Epithelial cell of proximal tubule (primary cell): Measurements from ENCODE around the gene STAC3. TPM values are rescaled to one million over a fixed set of nuclear protein-coding genes. Genes with fewer than 3 reads are reported as not detected.

ENCODE experiments used
- DNase-seq: peaks from one replicate; pipeline ENCODE4 v3.0.0-alpha.2; 2011; ENCODE audit warnings: low read depth
- H3K4me3 ChIP-seq: 2 replicates; pipeline ENCODE4 v1.5.1; 2011; ENCODE audit warnings: low read depth, mild to moderate bottlenecking, low read length
- total RNA-seq: library from RNA; depleted of rRNA; stranded (reverse); fragments of >200 nt; gene quantifications from 2 replicates; pipeline ENCODE4 v1.2.3, GENCODE V29; 2015
- TF ChIP-seq, protein P1 (sequence below): conservative IDR thresholded peaks from 2 replicates; pipeline ENCODE4 v1.5.1; 2012; ENCODE audit warnings: low read depth, mild to moderate bottlenecking, low read length

The STAC3 gene
- total RNA-seq, 1 donor from 2014 or later = not detected

DNA sequence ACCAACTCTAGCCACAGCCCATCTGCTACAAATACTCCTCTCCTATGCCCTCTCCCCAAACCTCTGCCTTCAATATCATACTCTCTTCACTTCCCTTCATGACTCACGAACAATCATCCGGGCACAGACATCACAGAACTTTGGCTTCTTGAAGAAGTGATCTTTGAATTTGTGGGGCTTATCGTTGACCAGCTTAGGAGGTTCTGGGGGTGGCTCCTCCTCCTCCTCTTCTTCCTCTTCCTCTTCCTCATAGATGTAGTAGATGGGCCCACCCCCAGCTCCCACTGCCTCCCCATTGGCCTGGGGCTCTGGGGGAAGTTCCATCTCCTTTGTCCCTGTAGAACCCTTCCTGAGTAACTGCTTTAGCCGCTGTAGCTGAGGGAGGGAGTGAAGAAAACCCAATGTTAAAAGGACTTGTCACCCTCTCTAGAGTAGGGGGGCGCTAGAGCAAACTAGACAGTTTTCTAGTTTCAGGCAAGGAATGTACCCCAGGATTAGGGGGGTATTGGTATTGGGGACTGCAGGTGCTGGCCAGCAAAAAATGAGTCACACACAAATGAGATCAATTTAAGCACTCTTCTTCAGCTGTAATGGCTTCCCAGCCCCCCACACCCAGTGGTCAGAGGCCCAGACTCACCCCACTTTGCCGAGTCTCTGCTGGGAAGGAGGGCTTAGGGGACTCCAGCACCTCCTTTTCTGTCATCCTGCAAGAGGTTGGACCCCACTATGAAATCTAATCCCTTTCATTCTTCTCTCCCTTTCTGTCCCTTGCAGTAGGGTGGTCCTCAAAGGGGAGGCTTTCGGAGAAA is 1.8 kb downstream of the STAC3 start:
- TF ChIP-seq, protein P1, sequence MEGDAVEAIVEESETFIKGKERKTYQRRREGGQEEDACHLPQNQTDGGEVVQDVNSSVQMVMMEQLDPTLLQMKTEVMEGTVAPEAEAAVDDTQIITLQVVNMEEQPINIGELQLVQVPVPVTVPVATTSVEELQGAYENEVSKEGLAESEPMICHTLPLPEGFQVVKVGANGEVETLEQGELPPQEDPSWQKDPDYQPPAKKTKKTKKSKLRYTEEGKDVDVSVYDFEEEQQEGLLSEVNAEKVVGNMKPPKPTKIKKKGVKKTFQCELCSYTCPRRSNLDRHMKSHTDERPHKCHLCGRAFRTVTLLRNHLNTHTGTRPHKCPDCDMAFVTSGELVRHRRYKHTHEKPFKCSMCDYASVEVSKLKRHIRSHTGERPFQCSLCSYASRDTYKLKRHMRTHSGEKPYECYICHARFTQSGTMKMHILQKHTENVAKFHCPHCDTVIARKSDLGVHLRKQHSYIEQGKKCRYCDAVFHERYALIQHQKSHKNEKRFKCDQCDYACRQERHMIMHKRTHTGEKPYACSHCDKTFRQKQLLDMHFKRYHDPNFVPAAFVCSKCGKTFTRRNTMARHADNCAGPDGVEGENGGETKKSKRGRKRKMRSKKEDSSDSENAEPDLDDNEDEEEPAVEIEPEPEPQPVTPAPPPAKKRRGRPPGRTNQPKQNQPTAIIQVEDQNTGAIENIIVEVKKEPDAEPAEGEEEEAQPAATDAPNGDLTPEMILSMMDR = no peak
- no peak overlapping the region for H3K4me3 ChIP-seq
- no peak for DNase-seq

DNA sequence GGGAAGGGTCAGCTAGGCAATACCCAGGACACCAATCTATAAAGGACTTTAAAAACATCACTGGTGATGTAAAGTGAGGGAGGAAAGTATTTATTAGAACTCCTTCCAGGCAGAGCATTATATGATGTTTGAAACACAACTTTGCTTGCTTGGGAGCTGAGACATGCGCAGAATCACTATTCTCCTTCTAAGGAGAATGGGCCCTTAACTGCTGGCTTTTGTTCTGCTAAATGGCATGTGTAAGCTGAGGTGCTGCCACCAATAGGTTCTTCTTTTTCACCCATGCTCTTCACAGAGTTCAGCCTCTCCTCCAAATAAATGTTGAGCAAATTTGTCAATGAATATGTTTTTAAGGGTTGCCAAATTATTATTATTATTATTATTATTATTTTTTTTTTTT is 3.9 kb downstream of the STAC3 start:
- no peak for DNase-seq
- TF ChIP-seq, protein P1 = no peak
- no peak overlapping the region for H3K4me3 ChIP-seq

DNA sequence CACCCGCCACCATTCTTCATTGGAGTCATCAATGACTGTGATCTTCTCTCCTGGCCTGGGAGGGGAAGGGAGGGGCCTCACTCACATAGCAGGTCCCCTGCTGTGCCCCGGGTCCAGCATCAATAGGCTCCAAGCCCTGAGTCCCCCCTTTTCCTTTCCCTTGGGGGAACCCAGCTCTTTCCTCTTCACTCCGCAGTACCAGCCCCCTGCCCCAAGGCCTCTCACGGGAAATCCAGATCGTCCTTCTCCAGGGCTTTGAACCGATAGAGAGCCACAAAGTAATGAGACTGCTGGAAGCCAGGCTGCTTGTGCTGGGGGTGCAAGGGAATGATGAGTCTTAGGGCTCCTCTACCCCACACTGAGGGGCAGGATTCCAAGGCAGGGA is 6.7 kb downstream of the STAC3 start:
- H3K4me3 ChIP-seq = no peak overlapping the region
- TF ChIP-seq, protein P1 = no peak
- no peak for DNase-seq

DNA sequence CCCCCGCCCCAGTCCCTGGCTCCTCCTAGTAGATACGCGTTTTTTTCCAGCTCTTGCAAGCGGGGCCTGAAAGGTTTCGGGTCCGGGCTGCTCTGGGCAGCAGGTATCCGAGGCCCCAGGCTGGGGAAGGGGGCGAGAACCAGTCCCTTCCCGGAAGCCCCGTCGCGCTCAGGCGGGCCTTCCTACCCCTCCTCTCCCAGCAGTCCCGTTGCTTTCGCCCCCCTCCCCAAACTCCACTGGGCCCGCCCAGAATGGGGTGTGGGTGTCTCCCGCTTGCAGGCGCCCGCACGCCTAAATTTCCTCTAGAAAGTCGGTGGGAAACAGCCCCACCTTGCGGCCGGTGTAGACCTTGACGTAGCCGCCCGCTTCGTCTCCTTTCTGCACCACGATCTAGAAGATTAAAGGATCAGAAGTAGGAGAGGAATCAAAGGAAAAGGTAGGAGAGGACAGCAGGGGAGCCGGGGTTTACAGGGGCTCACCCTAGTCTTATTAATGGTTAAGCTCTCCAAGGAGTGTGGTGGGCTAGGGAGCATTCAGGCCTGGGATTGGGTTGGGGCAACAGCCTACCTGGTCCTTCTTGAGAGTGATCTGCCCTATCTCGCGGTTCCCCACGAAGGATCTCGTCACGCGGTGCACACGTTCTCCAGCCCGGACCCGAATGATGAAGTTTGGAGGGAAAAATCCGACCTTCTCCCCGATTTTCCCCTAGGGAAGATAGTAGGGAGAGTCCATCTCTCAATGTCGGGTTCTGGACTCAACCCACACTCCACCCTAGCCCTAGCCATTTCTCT is 7.3 kb downstream of the STAC3 start:
- TF ChIP-seq, protein P1 = peak; percentile 77
- H3K4me3 ChIP-seq = peak overlapping the region; percentile 44
- DNase-seq = no peak

- DNase-seq = no peak
- peak overlapping the region; percentile 44 for H3K4me3 ChIP-seq
- TF ChIP-seq, protein P1 = peak; percentile 70
Measured at GRCh38 chr12:57242691-57243454, 8.1 kb downstream of the STAC3 start.

DNA sequence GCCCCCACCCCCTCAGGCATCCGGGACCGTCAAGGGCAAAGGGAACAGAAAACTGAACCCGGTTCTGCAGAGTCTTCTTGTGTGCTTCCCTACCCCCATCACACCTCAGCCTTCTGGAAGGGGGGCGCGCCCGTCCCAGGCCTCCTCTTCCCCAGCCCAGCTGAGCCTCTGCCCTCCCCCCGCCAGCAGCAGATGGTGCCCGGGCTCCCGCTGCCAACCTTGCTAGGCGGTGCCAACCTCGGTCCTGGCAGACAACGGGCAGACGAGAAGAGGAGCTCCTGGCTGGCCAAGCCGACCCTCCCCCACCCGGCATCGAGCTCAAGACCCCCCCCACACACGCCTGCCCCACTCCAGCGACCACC is 8.7 kb downstream of the STAC3 start:
- peak overlapping the region; percentile 44 for H3K4me3 ChIP-seq
- no peak for DNase-seq
- TF ChIP-seq, protein P1 = no peak
